WTC11 (cell line): ENCODE data around the gene BCL2L1. TPM values are rescaled to one million over a fixed set of nuclear protein-coding genes. Genes with fewer than 3 reads are reported as not detected.

Experiments used
- ATAC-seq: fragments of 200-7000 bp; cut with Tn5 transposase; 2 replicates; pipeline ENCODE4 v1.10.0; 2021; ENCODE audit warnings: mild to moderate bottlenecking, moderate library complexity
- CTCF ChIA-PET: fragments of 300-600 bp; sonication (Branson Sonifier 250); formaldehyde crosslinking; loops from one replicate; lab custom pipeline; 2021; ENCODE audit warnings: antibody characterized with exemption; lab: Charles Lee
- POLR2A ChIA-PET: fragments of 350-600 bp; sonication (Branson Sonifier 250); formaldehyde crosslinking; loops from one replicate; lab custom pipeline; 2021; ENCODE audit warnings: antibody characterized with exemption; lab: Charles Lee
- DNase-seq: peaks from one replicate; pipeline ENCODE4 v3.0.0; 2021; ENCODE audit warnings: low spot score
- H3K27ac Mint-ChIP-seq: 2 replicates; pipeline ENCODE4 v1.8.0; 2021; ENCODE audit warnings: mixed read lengths
- H3K27me3 Mint-ChIP-seq: 2 replicates; pipeline ENCODE4 v1.8.0; 2021; ENCODE audit warnings: low read depth, mild to moderate bottlenecking, moderate library complexity, mixed read lengths
- H3K36me3 Mint-ChIP-seq: 2 replicates; pipeline ENCODE4 v1.8.0; 2021; ENCODE audit warnings: mixed read lengths
- H3K4me1 Mint-ChIP-seq: 2 replicates; pipeline ENCODE4 v1.8.0; 2022; ENCODE audit warnings: mixed read lengths
- H3K4me3 Mint-ChIP-seq: 2 replicates; pipeline ENCODE4 v1.8.0; 2021; ENCODE audit warnings: mild to moderate bottlenecking, moderate library complexity, mixed read lengths
- H3K9me3 Mint-ChIP-seq: 2 replicates; pipeline ENCODE4 v1.8.0; 2021; ENCODE audit warnings: mixed read lengths
- AFF4 ChIP-seq: sonication (generic); formaldehyde crosslinking; IDR thresholded peaks from 2 replicates; pipeline ENCODE4 v1.8.1; 2023; ENCODE audit warnings: mild to moderate bottlenecking, missing genetic modification reagents, borderline replicate concordance
- E2F4 ChIP-seq: sonication (generic); formaldehyde crosslinking; IDR thresholded peaks from 2 replicates; pipeline ENCODE4 v1.8.1; 2022; ENCODE audit warnings: low read depth, mild to moderate bottlenecking, moderate library complexity, missing genetic modification reagents, borderline replicate concordance
- EMX1 ChIP-seq: fragments of 250-450 bp; sonication (Bioruptor Pico); IDR thresholded peaks from 2 replicates; pipeline ENCODE4 v1.8.0; 2021; ENCODE audit warnings: mild to moderate bottlenecking
- TCF7 ChIP-seq: sonication (generic); formaldehyde crosslinking; IDR thresholded peaks from 2 replicates; pipeline ENCODE4 v1.8.0; 2022; ENCODE audit warnings: mild to moderate bottlenecking, low read depth, missing genetic modification reagents, moderate library complexity
- TP53 ChIP-seq: sonication (generic); formaldehyde crosslinking; IDR thresholded peaks from 2 replicates; pipeline ENCODE4 v1.8.1; 2023; ENCODE audit warnings: mild to moderate bottlenecking, missing genetic modification reagents
- USF1 ChIP-seq: sonication (generic); formaldehyde crosslinking; IDR thresholded peaks from 2 replicates; pipeline ENCODE4 v1.8.0; 2022; ENCODE audit warnings: mild to moderate bottlenecking, missing genetic modification reagents
- total RNA-seq: library from RNA; stranded (reverse); gene quantifications from 3 replicates; pipeline ENCODE4 v1.2.3, GENCODE V29; 2021
- TF ChIP-seq, protein P1 (sequence below): sonication (generic); formaldehyde crosslinking; IDR thresholded peaks from 2 replicates; pipeline ENCODE4 v1.8.1; 2022; ENCODE audit warnings: missing genetic modification reagents, borderline replicate concordance

The BCL2L1 gene
- total RNA-seq, 1 experiment from 2014 or later: 62.0 TPM

DNA sequence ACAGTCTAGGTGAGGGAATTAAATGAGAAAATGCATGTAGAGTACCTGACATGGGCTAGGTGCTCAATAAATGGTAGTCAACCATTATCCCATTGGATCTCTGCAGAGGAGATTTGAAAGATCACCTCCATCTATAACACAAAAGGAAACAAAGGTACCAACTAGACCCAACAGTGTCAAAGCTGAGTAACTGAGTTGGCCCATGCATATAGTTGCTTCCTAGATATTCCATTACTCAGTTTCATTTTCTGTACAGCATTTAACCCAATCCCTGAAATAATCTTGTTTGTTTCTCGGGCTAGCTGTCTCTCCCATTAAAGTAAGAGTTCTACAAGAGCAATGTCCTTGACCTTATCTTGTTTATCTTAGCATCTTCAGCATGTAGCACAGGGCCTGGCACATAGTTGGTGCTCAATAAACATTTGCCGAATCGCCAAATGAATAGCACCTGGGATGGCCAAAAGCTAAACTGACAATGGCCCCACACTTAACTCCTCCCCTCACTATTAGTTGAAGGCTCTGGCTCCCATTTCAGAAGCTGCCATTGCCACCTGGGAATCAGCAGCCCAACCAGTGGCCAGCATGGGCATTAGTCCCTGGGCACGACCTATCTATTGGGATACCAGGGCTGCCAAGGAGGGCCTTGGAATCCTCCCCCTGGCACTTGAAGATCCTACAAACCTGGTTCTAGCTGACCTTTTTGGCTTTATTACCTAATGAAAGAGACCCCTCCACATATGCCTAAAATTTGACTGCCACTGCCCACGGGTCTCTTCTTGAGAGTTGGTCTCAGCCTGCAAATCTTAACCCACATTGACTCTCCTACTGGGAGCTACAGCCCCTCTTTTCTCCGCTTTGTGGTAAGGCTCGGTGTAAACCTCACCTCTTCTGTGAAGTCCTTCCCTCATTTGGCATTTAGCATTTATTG lies 22.6 kb downstream of the BCL2L1 start:
- H3K27ac Mint-ChIP-seq: peak overlapping the region; percentile 19
- no peak for DNase-seq

More for the DNA sequence above, 22.6 kb downstream of the BCL2L1 start:
- H3K4me3 Mint-ChIP-seq: no peak overlapping the region
- ChIA-PET CTCF (interaction anchor here (0.5 to 1.7 kb wide), 7 partner anchors 16 to 140 kb away, joined by 3 to 9 read pairs (median 4); no protein-coding TSS in a partner anchor), POLR2A (interaction anchor here (1.3 kb wide), 1 partner anchor 14 kb away, joined by 3 read pairs; no protein-coding TSS in a partner anchor)
- TF ChIP-seq E2F4 (CRISPR knock-in tag) (no peak), EMX1 (CRISPR knock-in tag) (no peak), TCF7 (CRISPR knock-in tag) (no peak), USF1 (no peak), AFF4 (CRISPR knock-in tag) (no peak), TP53 (no peak)
- TF ChIP-seq, protein P1, sequence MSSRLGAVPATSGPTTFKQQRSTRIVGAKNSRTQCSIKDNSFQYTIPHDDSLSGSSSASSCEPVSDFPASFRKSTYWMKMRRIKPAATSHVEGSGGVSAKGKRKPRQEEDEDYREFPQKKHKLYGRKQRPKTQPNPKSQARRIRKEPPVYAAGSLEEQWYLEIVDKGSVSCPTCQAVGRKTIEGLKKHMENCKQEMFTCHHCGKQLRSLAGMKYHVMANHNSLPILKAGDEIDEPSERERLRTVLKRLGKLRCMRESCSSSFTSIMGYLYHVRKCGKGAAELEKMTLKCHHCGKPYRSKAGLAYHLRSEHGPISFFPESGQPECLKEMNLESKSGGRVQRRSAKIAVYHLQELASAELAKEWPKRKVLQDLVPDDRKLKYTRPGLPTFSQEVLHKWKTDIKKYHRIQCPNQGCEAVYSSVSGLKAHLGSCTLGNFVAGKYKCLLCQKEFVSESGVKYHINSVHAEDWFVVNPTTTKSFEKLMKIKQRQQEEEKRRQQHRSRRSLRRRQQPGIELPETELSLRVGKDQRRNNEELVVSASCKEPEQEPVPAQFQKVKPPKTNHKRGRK (CRISPR knock-in tag): no peak
- no peaks in the 10 kb centered on the region for H3K27me3 Mint-ChIP-seq
- peaks cover 48% of the 10 kb centered on the region for H3K4me1 Mint-ChIP-seq
- ATAC-seq: no peak
- H3K36me3 Mint-ChIP-seq: peaks cover 8% of the 10 kb centered on the region; the same call in 1 of the 2 replicates
- no peaks in the 10 kb centered on the region for H3K9me3 Mint-ChIP-seq
